Right ventricle myocardium inferior (tissue), 1 donor: ENCODE measurements around the gene LRRC66. TPM values are rescaled to one million over a fixed set of nuclear protein-coding genes. Genes with fewer than 3 reads are reported as not detected.

Experiments
- total RNA-seq: library from RNA; stranded (reverse); fragmentation: NEBNext Ultra II Directional; extraction: Animal tissue kit (Norgen Biotek cat#: 25700); gene quantifications from one replicate; pipeline ENCODE4 v1.2.1, GENCODE V29; 2021
- donor health status: DM: no; HTN: yes; CAD: no; lungs with severe emphysema.

Gene LRRC66
- total RNA-seq, 1 donor from 2014 or later = 0.32 TPM

Other genes starting within 250 kb of the LRRC66 start
- 38.7 TPM for gene DCUN1D4, start 177.2 kb downstream of the LRRC66 start, total RNA-seq
- gene SGCB, start 17.9 kb upstream of the LRRC66 start, total RNA-seq = 80.4 TPM
- gene SPATA18, start 30.9 kb upstream of the LRRC66 start, total RNA-seq = 3.1 TPM